Hepatocyte (in vitro differentiated cells): Measurements from ENCODE around the gene DLG2. TPM values are rescaled to one million over a fixed set of nuclear protein-coding genes. Genes with fewer than 3 reads are reported as not detected.

Source experiments
- DNase-seq: peaks from one replicate; pipeline ENCODE4 v3.0.0-alpha.2; 2016; ENCODE audit warnings: low spot score
- H2AFZ ChIP-seq: fragments of 200-600 bp; sonication (generic); 2 replicates; pipeline ENCODE4 v1.6.0; 2016; ENCODE audit warnings: antibody characterized with exemption, mild to moderate bottlenecking
- H3K27ac ChIP-seq: fragments of 200-600 bp; sonication (generic); 2 replicates; pipeline ENCODE4 v1.5.1; 2016; ENCODE audit warnings: mild to moderate bottlenecking
- H3K27me3 ChIP-seq: fragments of 200-600 bp; sonication (generic); 2 replicates; pipeline ENCODE4 v1.6.1; 2016
- H3K36me3 ChIP-seq: fragments of 200-600 bp; sonication (generic); replicated peaks from 2 replicates; pipeline ENCODE4 v1.5.1; 2016; ENCODE audit warnings: low read depth; ENCODE audit not compliant: insufficient read depth
- H3K4me1 ChIP-seq: fragments of 200-600 bp; sonication (generic); 2 replicates; pipeline ENCODE4 v1.5.1; 2016; ENCODE audit warnings: mild to moderate bottlenecking, moderate library complexity; ENCODE audit not compliant: insufficient read depth
- H3K4me2 ChIP-seq: fragments of 200-600 bp; sonication (generic); 2 replicates; pipeline ENCODE4 v1.6.0; 2016
- H3K4me3 ChIP-seq: fragments of 200-600 bp; sonication (generic); 2 replicates; pipeline ENCODE4 v1.5.1; 2016; ENCODE audit warnings: mild to moderate bottlenecking
- H3K79me2 ChIP-seq: fragments of 200-600 bp; sonication (generic); 2 replicates; pipeline ENCODE4 v1.6.0; 2017; ENCODE audit warnings: mild to moderate bottlenecking
- H3K9me2 ChIP-seq: fragments of 200-600 bp; sonication (generic); replicated peaks from 2 replicates; pipeline ENCODE4 v1.6.0; 2017; ENCODE audit warnings: mild to moderate bottlenecking; ENCODE audit not compliant: insufficient read depth
- H3K9me3 ChIP-seq: fragments of 200-600 bp; sonication (generic); 2 replicates; pipeline ENCODE4 v1.5.1; 2016; ENCODE audit warnings: low read depth, mild to moderate bottlenecking
- H4K20me1 ChIP-seq: fragments of 200-600 bp; sonication (generic); 2 replicates; pipeline ENCODE4 v1.6.0; 2016; ENCODE audit warnings: mild to moderate bottlenecking; ENCODE audit not compliant: insufficient read depth, poor library complexity, severe bottlenecking
- EZH2 ChIP-seq: fragments of 200-600 bp; sonication (generic); IDR thresholded peaks from 2 replicates; pipeline ENCODE4 v1.6.1; 2016; ENCODE audit warnings: antibody characterized with exemption, mild to moderate bottlenecking, borderline replicate concordance
- EZH2phosphoT487 ChIP-seq: fragments of 200-600 bp; sonication (generic); IDR thresholded peaks from one replicate; pipeline ENCODE4 v1.6.1; 2018; ENCODE audit warnings: antibody characterized with exemption, mild to moderate bottlenecking, low read depth, moderate library complexity; ENCODE audit not compliant: unreplicated experiment, severe bottlenecking
- WGBS: methylation state at CpG from one replicate; pipeline ENCODE4 v1.1.6; 2016; ENCODE audit warnings: low lambda C conversion rate; ENCODE audit errors: missing lambda C conversion rate; 5-methylcytosine and 5-hydroxymethylcytosine counted together
- polyA plus RNA-seq: library from polyadenylated mRNA; unstranded; fragments of >200 nt; fragmentation: Nextera tagmentation; extraction: Ambion mirVana; gene quantifications from 2 replicates; pipeline ENCODE4 v1.2.1, GENCODE V29; 2016
- total RNA-seq: library from RNA; depleted of rRNA; stranded (reverse); fragments of >200 nt; gene quantifications from 2 replicates; pipeline ENCODE4 v1.2.3, GENCODE V29; 2014
- TF ChIP-seq, protein P1 (sequence below): fragments of 200-600 bp; sonication (generic); IDR thresholded peaks from 2 replicates; pipeline ENCODE4 v1.5.1; 2016; ENCODE audit warnings: antibody characterized with exemption, mild to moderate bottlenecking; ENCODE audit not compliant: poor library complexity

Gene DLG2
- total and polyA plus RNA-seq, 2 experiments from 2014 or later: 2.6 to 6.8 TPM

DNA sequence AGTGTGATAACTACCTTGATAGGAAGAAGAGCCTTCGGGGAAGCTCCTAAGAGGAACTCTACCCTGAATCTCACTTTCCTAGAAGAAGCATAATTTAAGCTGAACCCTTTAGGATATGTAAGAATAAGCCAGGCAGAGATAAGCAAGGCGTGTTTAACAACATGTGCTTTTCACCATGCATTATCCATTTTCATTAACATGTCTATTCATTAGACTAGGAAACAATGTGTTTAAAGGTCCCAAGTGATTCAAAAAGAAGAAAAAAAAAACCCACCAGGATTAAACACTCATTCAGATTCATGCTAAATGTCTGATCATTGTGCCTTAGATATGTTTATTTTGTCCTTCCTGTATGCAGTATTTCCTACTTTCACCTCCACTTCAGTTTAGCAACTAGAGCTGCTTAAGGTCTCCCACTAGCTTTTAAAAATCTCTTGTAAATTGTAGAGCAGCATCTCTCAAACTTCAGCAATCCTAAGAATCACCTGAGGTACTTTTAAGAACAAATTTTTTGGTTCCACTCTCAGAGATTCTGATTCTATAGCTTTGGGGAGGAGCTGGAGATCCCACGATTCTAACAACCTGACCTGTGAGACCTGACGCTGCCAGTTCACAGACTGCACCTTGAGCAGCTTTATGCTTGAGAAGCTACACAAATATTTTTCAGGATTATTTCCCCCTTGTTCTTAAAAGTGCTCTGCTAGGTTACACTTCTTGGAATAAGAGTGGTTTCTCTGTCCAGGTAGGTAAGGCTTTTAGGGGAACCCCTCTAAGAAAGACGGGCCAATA, 1385.6 kb downstream of the DLG2 start:
- no peak overlapping the region for H3K4me2 ChIP-seq
- TF ChIP-seq, protein P1, sequence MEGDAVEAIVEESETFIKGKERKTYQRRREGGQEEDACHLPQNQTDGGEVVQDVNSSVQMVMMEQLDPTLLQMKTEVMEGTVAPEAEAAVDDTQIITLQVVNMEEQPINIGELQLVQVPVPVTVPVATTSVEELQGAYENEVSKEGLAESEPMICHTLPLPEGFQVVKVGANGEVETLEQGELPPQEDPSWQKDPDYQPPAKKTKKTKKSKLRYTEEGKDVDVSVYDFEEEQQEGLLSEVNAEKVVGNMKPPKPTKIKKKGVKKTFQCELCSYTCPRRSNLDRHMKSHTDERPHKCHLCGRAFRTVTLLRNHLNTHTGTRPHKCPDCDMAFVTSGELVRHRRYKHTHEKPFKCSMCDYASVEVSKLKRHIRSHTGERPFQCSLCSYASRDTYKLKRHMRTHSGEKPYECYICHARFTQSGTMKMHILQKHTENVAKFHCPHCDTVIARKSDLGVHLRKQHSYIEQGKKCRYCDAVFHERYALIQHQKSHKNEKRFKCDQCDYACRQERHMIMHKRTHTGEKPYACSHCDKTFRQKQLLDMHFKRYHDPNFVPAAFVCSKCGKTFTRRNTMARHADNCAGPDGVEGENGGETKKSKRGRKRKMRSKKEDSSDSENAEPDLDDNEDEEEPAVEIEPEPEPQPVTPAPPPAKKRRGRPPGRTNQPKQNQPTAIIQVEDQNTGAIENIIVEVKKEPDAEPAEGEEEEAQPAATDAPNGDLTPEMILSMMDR: no peak
- TF ChIP-seq EZH2: no peak
- TF ChIP-seq EZH2phosphoT487: no peak
- H3K4me1 ChIP-seq: no peaks in the 10 kb centered on the region
- 70% methylated on average over 5 of the region's 5 CpGs for WGBS
- H3K4me3 ChIP-seq: no peak overlapping the region
- H3K9me3 ChIP-seq: no peaks in the 10 kb centered on the region
- DNase-seq: no peak
- no peaks in the 10 kb centered on the region for H3K36me3 ChIP-seq
- H3K27me3 ChIP-seq: no peaks in the 10 kb centered on the region
- no peak overlapping the region for H2AFZ ChIP-seq
- no peaks in the 10 kb centered on the region for H3K9me2 ChIP-seq
- no peaks in the 10 kb centered on the region for H3K79me2 ChIP-seq
- H3K27ac ChIP-seq: no peak overlapping the region
- no peaks in the 10 kb centered on the region for H4K20me1 ChIP-seq

DNA sequence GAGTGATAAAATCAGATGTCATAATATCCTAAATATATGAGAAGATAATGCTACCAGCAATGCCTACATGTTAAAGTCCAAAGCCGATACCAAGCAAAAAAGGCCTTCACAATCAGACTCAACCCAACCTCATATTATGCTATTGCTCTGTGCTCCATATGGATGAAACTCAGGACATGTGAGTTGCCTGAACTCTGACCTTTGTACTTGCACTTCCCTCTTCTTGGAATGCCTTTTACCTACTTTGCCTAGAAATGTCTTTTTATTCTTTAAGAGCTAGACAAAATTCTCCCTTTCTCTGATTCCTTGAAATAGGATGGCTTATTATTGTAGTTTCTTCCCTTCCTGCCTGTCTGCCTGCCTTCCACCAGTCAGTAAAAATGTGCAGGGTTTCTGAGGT, 1386.3 kb downstream of the DLG2 start:
- TF ChIP-seq, protein P1: no peak
- Histone ChIP-seq H3K4me2 (no peak overlapping the region), H3K4me1 (no peaks in the 10 kb centered on the region), H3K4me3 (no peak overlapping the region), H3K9me2 (no peaks in the 10 kb centered on the region), H3K79me2 (no peaks in the 10 kb centered on the region), H4K20me1 (no peaks in the 10 kb centered on the region), H3K27me3 (no peaks in the 10 kb centered on the region), H3K9me3 (no peaks in the 10 kb centered on the region), H3K27ac (no peak overlapping the region), H2AFZ (no peak overlapping the region), H3K36me3 (no peaks in the 10 kb centered on the region)
- DNase-seq: no peak
- 100% methylated on average over 1 of the region's 1 CpG for WGBS

DNA sequence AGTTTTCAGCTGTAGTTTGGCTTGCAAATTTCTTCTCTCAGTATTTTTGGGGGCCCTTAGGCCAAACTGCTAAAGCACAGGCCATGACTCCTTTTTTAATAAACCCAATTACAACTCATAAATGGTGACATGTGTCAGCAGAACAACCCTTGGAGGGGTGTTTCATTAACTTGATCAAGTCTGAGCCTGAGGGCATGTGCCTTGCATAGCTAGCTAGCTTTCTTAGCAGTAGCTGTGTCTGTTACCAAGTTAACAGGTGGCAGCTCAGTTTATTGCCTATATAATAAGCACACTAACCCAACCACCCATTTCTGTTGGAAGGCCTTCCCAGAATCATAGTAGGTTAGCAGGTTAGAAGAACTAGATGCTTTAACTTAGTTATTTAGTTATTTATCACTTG, 1390.7 kb downstream of the DLG2 start:
- Histone ChIP-seq H3K4me1 (no peaks in the 10 kb centered on the region), H3K4me2 (no peak overlapping the region), H3K9me3 (no peaks in the 10 kb centered on the region), H3K27ac (no peak overlapping the region), H3K27me3 (no peaks in the 10 kb centered on the region), H4K20me1 (no peaks in the 10 kb centered on the region), H3K36me3 (no peaks in the 10 kb centered on the region), H2AFZ (no peak overlapping the region), H3K79me2 (no peaks in the 10 kb centered on the region), H3K4me3 (no peak overlapping the region), H3K9me2 (no peaks in the 10 kb centered on the region)
- DNase-seq: no peak
- TF ChIP-seq EZH2phosphoT487 (no peak), EZH2 (no peak)
- TF ChIP-seq, protein P1: no peak
